ENCODE data around the gene LTB4R2.
A peak's percentile ranks its signal among the peaks of the same experiment; 100 is the strongest.

Gene LTB4R2

GRCh38 chr14:24309538-24310264, at the start of gene LTB4R2:
LTB4R2 (plus strand) TSS chr14:24310140; CDS start chr14:24310665, 525 bp downstream.
- DNase-seq (ENCODE audit: low spot score): no peak
- no peak for FAIRE-seq

DNA sequence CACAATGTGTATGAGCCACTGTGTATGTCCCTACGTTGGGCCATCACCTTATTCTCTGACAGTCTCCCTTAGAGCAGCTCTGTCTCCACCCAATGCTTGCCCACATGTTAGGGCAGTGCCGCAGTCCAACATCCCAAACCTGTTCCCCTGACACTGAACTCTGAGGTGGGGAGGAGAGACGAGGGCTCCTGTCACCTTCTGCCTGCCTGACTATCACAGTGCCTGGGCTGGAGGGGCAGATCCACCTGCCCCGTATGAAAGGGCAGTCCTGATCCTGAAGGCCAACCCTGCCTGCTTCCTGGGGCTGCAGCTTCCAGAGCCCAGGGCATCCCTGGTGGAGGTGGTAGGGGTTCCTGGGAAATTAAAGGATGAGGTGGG, 49.2 kb upstream of the LTB4R2 start:
- FAIRE-seq: no peak
- no peak for DNase-seq (ENCODE audit: low spot score)

GRCh38 chr14:24261256-24261968, 48.5 kb upstream of the LTB4R2 start:
- FAIRE-seq: no peak

DNA sequence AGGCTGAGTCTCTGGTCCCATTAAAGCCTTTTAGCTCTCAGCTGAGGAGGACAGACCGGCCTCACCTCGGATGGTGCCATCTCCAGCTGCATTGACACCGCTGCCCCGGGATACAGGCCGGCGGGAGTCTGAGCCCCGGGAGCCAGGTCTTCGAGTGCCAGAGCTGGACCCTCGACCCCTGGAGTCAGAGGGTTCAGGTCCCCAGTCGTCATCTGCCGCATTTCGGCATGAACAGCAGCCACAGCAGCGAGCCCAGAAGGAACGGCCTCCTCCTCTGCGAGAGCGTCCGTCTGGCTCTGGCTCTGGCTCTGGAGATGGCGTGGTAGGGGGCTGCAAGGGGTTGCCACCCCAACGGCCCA, 48.0 kb upstream of the LTB4R2 start:
- DNase-seq (ENCODE audit: low spot score) (no peak), FAIRE-seq (no peak)

More at GRCh38 chr14:24261256-24261968, 48.5 kb upstream of the LTB4R2 start:
- no peak for DNase-seq (ENCODE audit: low spot score)

DNA sequence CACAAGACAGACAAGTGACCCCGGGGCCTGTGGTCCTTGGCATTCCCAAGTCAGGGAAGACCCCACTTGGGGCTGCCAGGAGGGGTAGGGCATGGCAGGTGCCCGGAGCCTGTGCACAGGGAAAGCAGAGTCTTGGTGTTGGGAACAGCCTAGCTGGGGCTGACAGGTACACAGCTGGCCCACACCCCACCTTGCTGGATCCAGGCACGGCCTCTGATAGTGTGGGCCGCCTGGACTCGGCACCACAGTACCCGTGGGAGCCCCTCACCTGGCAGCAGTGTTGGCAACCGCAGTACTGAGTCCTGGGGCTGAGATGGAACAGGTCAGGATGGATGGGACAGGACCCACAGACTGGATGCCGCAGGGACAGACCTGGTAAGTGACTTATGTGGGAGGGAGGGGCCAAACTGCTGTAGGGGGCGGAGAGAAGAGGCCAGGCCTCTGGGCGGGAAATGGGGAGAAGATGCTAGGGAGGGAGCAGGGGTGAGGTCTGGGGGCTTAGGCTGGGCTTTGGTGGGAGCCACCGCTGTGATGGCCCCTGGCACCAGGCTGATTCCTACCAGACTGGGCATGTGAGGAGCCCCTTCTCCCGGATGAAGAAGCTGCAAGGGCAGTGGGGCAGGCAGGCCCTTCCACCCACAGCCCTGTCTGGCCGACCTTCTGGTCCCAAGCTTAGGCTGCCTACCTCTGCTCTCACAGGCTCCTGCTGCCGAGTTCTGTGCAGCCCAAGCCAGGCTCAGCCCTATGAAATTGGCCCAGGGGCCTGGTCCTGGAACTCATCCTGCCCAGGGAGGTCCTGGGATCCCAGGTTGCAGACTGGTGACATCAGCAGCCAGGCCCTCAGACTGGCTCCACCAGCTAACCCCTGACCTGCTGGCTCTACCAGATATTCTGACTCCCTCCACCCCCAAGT, 46.9 kb upstream of the LTB4R2 start, which contains the start of gene TGM1:
TGM1 (minus strand) TSS at position 357 of the 913 bp plus-strand sequence. CDS start 825 bp downstream, outside the sequence.
- DNase-seq (ENCODE audit: low spot score) (no peak), FAIRE-seq (no peak)

DNA sequence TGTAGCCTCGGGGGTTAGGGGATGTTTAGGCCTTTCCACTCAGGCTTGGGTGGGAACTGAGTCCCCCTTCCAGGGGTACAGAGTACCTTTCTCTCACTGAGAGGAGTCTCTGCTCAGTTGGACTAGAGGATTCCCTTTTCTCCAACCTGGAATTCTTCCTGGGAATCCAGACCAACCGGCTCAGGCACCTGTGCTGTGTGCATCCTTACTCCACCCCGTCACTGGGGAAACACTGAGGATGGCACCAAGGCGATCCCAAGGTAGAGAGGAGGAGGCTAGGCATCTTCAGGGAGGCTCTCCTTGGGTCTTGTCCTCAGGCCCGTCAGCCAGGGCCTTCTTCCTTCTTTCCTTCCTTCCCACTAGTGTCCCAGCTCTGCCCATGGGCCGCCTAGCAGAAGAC, 46.1 kb upstream of the LTB4R2 start:
- no peak for FAIRE-seq
- DNase-seq (ENCODE audit: low spot score): no peak

- no peak for FAIRE-seq
- no peak for DNase-seq (ENCODE audit: low spot score)
Measured at GRCh38 chr14:24264298-24264697, 45.6 kb upstream of the LTB4R2 start.

- FAIRE-seq (no peak), DNase-seq (ENCODE audit: low spot score) (no peak)
Measured at GRCh38 chr14:24266344-24267244, 43.3 kb upstream of the LTB4R2 start.

DNA sequence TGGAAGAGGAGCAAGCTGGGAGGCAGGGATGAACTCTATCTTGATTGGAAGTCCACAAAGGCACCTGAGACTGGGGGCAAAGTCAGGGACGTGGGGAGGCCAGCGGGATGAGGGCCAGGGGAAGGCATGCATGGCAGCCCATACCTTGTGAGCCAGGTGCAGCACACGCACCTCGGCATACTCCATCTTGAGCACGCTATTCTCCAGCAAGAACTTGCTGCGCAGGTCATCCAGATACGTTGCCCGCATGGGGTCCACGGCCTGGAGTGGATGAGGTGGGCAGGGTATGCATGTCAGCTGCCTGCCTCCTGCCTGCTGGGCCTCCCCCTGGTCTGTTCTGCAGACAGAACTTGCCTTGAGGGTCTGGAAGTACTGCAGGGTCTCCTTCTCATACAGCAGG, 42.4 kb upstream of the LTB4R2 start:
- FAIRE-seq (no peak), DNase-seq (ENCODE audit: low spot score) (no peak)

GRCh38 chr14:24268225-24268624, 41.7 kb upstream of the LTB4R2 start:
- DNase-seq (ENCODE audit: low spot score) (no peak), FAIRE-seq (no peak)

DNA sequence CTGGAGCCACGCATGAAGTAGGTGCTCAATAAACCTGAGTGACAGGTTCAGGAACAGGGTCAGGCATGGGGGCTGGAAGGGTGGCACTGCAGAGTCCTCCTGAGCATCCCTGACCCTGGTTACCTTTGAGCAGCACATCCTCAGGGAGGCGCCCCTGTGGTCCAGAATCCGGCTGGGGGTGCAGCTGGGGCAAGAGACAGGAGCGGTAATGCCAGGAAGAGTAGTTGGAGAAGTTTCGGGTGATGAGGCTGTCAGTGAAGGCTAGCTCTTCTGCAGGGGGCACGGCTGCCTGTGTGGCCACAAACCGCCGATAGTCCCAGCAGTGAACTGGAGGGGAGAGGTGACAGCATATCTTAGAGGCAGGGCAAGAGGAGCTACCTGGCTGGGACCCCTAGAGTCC, 40.6 kb upstream of the LTB4R2 start:
- DNase-seq (ENCODE audit: low spot score): no peak
- FAIRE-seq: no peak

DNA sequence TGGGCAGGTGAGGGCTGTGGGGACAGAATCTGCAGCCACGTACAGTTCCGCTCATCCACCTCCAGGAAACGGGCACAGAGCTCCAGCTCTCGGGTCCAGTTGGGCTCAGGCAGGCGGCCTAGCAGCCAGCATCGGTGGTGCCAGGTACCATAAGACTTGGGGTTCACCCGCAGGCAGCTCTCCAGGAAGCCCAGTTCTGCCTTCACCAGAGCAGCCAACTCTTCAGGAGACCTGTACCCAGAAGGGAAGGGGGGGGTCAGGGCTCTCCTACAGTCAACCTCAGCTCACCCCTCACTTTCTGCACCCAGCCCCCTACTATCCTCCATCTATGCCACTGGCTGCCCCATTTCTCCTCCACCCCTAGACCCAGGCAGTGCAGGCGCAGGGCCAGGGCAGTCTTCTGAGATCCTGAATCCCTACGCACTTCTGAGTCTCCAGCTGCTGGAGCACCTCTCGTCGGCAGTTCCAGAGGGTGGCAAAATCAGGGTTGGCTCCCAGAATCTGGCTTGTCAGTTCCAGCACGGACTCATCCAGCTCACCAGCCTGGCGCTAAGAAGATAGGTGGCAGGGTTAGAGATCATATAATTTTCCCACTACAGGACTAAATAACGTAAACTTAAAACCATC, 39.9 kb upstream of the LTB4R2 start:
- no peak for FAIRE-seq

GRCh38 chr14:24270537-24271133, 39.3 kb upstream of the LTB4R2 start:
- DNase-seq (ENCODE audit: low spot score): no peak
- FAIRE-seq: no peak

More for the DNA sequence above, 39.9 kb upstream of the LTB4R2 start:
- DNase-seq (ENCODE audit: low spot score): no peak

DNA sequence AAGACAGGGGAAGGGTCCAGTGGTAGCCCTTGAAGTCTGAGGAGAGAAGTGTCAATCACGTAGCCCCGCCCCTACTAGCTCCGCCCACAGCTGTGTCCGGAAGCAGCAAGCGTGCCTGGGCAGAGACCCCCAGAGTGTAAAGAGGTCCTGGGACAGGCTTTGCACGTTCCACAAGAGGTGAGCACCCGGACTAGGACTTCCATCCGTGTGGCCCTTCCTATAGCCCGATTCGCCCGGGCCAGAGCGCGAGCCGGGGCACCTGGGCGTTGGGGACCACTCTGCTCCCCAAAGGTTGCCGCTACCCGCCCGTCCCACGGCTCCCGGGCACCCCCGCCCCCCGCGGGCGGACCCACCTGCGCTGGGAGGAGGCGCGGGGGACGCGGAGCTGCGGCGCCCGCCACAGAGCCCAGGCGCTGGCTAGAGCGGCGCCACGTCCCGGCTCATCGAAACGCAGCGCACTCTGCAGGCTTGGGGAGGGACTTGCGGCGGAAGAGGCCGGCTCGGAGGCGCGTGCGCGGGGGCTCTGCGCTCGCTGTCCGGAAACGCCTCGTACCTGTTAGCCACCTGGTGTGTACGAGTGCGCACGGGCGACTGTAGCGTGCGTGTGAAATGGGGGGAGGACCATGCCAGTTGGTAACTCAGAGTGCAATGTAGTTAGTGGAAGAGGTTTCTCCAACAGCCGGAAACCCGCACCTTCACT, 38.7 kb upstream of the LTB4R2 start, which contains the start of gene RABGGTA:
RABGGTA (minus strand) TSS at position 464 of the 700 bp plus-strand sequence. CDS start 482 bp downstream, outside the sequence.
- DNase-seq (ENCODE audit: low spot score): peak; percentile 96

DNA sequence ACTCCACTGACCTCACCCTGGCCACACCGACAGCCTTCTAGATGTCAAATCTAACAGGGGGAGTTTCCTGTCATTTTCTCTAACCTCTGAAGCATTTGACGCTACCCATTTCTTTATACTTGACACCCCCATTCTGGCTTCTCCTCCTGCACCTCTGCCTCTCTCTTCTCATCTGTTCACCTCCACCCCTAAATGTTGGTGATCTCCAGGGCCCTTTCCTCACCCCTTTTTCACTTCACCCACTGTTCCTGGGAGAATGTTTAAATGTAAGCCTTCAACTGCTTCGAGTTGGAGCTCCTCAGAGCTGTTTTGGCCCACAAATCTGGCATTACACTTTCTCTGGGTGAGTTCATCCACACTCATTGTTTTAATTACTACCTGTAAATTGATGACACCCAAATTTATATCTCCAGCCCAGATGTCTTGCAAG, 38.1 kb upstream of the LTB4R2 start:
- FAIRE-seq: no peak
- DNase-seq (ENCODE audit: low spot score): no peak

More for the DNA sequence above, 38.7 kb upstream of the LTB4R2 start, which contains the start of gene RABGGTA:
- FAIRE-seq: no peak

GRCh38 chr14:24272467-24272866, 37.5 kb upstream of the LTB4R2 start:
- DNase-seq (ENCODE audit: low spot score) (no peak), FAIRE-seq (no peak)

DNA sequence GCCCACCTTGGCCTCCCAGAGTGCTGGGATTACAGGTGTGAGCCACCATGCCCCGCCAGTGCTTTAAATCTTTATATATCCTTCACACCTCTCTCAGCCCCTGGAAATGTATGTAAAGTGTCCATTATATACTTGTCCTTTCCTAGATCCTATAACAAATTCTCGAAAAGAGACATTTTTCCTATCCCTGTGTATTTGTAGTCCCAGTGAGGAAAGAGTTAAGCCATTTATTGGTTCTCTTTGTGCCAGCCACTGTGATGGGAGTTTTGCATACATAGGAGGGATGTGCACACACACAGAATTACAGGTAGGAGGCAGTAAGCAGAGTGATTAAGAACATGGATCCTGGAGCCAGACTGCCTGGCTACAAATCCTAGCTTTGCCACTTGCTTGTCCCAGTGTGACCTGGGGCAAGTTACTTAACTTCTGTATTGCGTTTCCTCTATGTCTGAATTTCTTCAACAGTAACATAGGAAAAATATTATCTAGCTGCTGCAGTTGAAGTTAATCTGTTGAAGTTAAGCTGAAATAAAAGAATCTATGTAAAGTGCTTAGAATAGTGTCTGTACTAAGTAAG, 36.4 kb upstream of the LTB4R2 start:
- FAIRE-seq (no peak), DNase-seq (ENCODE audit: low spot score) (no peak)

GRCh38 chr14:24274101-24274543, 35.8 kb upstream of the LTB4R2 start:
- DNase-seq (ENCODE audit: low spot score) (no peak), FAIRE-seq (no peak)
